ENCODE measurements around the gene HLA-E.
"Not testable (repeated sequence)": the region's sequence is repeated elsewhere in the genome, so short reads cannot be mapped to it uniquely, and the experiment has no call there.

Gene HLA-E

DNA sequence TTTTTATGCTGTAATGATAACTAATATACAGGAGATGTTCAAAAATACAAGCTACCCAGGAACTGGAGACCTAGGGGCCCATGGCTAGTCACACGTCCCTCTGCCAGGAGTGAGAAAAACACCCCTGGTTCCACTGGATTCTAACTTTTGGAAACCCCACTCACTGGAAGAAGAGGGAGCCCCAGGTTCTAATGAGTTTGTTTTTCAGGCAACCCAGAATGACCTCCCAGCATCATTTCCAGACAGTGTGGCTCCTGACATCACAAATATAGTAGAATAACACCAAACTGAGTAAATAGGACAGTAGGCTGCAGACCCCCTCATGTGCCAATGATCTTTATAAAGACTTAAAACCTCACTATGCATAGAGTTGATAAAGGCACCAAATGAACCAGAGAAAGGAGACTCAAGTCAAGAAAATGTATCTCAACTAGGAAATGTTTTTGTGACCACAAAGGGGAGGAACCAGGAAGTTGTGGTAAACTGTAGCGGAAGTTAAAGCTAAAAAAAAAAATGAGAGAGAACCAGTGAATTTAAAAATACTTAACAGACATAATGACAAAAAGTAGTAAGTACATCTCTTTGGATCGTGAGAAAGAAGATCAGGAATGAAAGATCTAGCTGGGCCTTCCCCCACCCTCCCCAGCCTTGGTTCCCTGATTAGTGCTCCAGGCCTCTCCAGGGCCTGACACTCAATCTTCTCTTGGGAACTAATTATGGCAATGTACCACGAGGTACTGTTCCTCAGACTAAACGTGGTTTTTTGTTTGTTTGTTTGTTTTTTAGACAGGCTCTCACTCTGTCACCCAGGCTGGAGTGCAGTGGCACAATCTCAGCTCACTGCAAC lies 19.8 kb downstream of the HLA-E start:
- no peak for DNase-seq

DNA sequence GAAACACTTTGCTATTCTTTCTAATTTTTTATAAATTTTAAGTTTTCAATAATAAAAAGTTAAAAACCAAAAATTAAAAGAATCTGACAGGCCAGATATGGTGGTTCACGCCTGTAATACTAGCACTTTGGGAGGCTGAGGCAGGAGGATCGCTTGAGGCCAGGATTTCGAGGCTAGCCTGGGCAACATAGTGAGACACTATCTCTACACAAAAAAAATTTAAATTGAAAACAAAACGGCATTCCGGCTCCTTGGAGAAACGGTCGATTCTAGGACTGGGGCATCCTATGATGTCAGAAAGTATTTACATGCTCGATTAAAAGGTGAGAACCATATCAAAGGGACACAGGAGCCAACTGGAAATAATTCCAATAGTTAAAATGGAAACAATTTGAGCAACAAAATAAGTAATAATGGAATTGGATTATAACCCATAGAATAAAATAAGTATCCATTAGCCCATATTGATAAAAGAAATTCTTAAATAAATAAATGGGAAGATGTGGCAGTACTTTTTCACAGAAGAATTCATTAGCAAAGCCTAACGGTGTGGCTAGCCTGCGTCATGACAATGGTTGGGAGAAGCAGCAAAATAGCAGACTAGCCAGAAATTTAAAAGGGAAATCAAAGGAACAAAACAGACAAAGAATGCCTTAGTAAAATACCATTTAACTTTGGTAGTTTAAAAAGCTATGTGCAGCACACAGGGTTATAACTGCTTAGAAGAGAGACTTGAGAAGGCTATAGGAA lies 21.3 kb downstream of the HLA-E start:
- DNase-seq, result no peak

DNA sequence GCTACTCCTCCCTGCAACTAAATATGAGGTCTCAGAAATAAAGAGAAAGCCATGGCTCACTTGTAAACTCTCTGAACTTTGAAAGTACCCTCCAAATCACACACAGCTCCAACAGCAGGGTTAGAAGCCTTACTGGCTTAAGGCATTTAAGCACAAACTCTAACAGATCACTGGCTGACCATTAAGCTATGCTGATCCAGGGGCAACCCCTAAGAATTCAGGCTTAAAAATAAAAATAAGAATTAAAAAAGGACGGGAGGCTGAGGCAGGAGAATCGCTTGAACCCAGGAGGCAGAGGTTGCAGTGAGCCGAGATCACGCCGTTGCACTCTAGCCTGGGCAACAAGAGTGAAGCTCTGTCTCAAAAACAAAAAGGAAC lies 21.8 kb downstream of the HLA-E start:
- DNase-seq, result no peak

DNA sequence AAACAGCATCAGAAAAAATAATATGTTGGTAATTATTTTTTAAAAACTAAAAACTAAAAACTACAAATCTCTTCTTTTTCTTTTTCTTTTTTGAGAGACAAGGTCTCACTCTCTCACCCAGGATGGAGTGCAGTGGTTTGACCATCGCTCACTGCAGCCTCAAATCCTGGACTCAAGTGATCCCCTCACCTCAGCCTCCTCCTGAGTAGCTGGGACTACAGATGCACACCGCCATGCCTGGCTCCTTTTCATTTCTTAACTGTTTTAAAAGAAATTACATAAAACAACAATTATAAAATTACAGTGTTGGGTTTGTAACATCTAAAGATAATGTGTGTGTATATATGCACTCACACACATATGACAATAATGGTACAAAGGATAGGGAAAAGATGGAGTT lies 24.1 kb downstream of the HLA-E start:
- no peak for DNase-seq

DNA sequence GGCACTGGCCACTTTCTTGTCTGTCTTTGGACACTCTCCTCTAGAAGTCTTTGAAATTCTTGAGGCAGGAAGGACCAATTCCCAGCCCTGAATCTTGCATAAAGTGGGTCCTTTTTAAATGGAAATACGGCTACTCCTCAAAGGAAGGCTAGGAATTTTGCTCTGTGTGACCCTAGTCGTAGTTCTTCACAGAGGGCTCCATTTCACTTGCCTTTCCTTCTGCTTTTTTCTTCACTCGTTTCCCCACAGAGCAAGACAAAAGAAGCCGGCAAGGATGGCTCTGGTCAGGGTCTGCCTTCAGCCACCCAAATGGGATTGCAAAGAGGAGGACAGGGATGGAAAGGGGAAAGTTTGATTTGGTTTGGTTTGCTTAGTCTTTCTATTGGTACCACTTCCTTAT lies 25.8 kb downstream of the HLA-E start:
- DNase-seq, result no peak

DNA sequence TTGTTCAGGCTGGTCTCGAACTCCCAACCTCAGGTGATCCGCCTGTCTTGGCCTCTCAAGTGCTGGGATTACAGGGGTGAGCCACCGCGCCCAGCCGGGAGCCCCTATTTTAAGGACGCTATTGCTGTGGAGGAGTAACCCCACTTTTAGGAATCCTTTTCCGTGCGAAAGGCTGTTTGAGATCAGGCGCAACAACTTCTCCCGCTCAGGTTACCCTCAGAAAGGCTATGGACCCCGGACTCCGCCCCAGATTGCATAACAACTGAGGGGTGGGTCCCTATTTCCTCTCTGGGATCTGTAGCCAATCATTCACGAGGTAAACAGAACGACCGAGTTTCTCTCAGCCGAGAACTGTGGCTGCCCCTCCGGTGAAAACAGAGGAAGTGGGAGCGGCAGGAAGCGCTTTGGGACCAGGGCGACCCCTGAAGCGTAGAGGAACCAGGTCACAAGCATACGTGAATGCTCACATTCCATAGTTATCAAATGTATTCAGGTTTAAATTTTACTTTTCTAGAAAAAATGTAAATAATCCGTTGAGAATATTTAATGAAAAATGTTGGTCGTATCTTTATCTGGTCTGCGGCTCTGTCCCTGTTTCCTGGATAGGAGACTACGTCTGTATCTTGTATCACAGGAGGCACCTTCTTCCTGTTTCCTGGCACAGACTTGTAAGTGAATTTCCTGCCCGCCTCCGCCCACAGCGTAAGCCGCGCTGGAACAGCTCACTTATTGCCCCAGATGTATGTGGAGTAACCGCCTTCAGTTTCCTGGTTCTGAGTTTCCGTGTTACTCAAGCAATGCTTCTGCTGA lies 26.8 kb downstream of the HLA-E start:
- peak; percentile 88 for DNase-seq

DNA sequence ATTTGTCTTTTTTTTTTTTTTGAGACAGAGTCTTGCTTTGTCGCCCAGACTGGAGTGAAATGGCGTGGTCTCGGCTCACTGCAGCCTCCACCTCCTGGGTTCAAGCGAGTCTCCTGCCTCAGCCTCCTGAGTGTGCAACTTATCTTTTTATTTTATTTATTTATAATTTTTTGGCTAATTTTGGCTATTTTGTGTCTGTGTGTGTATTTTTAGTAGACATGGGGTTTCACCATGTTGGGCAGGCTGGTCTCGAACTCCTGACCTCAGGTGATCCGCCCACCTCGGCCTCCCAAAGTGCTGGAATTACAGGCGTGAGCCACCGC lies 27.4 kb downstream of the HLA-E start:
- DNase-seq, result not testable (repeated sequence)

DNA sequence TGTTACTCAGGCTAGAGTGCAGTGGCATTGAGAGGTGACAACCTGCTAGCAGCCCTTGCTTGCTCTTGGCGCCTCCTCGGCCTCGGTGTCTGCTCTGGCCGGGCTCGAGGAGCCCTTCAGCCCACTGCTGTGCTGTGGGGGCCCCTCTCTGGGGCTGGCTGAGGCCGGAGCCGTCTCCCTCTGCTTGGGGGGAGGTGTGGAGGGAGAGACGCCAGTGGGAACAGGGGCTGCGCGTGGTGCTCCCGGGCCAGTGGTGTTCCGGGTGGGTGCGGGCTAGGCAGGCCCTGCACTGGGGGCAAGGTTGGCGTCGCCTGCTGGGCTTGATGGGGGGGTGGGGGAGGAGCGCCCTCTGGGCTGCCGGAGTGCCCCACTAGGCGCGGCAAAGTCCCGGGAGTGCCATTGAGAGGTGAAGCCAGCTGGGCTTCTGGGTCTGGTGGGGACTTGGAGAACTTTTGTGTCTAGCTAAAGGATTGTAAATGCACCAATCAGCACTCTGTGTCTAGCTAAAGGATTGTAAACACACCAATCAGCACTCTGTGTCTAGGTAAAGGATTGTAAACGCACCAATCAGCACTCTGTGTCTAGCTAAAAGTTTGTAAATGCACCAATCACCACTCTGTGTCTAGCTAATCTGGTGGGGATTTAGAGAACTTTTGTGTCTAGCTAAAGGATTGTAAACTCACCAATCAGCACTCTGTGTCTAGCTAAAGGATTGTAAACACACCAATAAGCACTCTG lies 28.6 kb downstream of the HLA-E start:
- DNase-seq, result not testable (repeated sequence)

DNA sequence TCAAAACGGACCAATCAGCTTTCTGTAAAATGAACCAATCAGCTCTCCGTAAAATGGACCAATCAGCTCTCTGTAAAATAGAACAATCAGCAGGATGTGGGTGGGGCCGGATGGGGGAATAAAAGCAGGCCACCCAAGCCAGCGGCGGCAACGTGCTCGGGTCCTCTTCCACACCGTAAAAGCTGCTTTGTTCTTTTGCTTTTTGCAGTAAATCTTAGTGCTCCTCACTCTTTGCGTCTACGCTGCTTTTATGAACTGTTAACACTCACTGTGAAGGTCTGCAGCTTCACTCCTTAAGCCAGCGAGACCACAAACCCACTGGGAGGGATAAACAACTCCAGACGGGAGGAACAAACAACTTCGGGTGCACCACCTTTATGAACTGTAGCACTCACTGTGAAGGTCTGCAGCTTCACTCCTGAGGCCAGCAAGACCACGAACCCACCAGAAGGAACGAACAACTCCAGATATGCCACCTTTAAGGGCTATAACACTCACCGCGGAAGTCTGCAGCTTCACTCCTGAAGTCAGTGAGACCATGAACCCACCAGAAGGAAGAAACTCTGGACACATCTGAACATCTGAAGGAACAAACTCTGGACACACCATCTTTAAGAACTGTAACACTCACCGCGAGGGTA lies 29.3 kb downstream of the HLA-E start:
- peak; percentile 39 for DNase-seq

DNA sequence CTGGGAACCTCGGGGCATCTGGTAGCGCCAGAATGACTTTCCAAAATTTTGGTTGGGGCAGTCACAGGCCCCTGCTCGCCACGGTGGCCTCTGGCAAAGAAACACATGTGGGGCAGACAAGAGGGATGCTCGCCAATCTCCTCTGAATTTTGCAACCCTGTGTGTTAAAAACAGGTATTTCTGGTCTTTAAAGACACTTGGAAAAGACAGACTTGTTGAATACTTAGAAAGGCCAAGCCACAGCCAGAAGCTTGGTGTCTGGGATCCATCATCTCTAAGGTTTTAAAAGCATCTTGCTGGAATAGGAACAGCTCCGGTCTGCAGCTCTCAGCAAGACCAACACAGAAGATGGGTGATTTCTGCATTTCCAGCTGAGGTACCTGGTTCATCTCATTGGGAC lies 31.2 kb downstream of the HLA-E start:
- no peak for DNase-seq

DNA sequence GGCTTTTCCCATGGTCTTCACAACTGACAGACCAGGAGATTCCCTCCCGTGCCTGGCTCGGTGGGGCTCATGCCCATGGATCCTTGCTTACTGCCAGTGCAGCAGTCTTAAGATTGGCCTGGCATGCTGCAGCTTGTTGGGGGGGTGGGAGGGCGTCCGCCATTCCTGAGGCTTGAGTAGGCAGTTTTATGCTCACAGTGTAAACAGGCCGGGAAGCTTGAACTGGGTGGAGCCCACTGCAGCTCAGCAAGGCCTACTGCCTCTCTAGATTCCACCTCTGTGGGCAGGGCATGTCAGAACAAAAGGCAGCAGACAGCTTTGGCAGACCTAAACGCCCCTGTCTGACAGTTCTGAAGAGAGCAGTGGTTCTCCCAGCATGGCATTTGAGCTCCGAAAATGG lies 31.8 kb downstream of the HLA-E start:
- DNase-seq, result not testable (repeated sequence)

DNA sequence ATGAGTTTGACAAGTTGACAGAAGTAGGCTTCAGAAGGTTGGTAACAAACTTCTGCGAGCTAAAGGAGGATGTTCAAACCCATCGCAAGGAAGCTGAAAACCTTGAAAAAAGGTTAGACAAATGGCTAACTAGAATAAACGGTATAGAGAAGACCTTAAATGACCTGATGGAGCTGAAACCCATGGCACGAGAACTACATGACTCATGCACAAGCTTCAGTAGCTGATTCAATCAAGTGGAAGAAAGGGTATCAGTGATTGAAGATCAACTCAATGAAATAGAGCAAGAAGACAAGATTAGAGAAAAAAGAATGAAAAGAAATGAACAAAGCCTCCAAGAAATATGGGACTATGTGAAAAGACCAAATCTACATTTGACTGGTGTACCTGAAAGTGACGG lies 32.6 kb downstream of the HLA-E start:
- DNase-seq, result not testable (repeated sequence)

DNA sequence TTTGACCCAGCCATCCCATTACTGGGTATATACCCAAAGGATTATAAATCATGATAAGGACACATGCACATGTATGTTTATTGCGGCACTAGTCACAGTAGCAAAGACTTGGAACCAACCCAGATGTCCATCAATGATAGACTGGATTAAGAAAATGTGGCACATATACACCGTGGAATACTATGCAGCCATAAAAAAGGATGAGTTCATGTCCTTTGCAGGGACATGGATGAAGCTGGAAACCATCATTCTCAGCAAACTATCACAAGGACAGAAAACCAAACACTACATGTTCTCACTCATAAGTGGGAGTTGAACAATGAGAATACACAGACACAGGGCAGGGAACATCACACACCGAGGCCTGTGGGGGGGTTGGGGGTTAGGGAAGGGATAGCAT lies 37.1 kb downstream of the HLA-E start:
- DNase-seq, result not testable (repeated sequence)

DNA sequence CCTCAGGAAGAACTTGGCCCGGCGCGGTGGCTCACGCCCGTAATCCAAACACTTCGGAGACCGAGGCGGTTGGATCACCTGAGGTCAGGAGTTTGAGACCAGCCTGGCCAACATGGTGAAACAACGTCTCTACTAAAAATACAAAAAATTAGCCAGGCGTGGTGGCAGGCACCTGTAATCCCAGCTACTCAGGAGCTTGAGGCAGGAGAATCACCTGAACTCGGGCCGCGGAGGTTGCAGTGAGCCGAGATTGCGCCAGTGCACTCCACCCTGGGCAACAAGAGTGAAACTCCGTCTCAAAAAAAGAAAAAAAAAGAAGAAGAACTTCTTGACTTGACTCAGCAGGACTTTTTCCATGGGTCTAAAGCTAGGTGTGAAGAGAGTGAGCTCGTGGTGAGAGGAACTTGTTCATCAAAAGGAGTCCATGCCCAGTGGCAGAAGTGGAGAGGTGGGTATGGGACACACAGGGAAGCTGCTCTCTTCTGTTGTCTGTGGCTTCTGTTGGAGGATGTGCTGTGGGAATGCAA lies 40.1 kb downstream of the HLA-E start:
- not testable (repeated sequence) for DNase-seq

DNA sequence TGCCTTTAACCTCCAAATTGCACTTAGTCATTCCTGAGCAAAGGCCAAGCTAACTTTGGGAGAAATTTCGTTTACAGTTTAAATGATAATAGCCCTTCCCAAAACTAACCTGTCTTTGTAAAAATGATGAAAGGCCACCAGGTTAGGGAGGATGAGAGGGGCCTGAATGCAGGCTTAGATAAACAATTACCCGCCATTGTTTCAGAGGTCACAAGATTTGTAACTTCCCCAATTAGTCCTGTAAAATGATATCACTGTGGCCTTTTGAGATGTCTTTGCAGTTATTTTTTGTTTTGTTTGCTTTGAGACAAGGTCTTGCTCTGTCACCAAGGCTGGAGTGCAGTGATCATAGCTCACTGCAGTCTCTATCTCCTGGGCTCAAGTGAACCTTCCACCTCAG lies 40.7 kb downstream of the HLA-E start:
- DNase-seq, result no peak

DNA sequence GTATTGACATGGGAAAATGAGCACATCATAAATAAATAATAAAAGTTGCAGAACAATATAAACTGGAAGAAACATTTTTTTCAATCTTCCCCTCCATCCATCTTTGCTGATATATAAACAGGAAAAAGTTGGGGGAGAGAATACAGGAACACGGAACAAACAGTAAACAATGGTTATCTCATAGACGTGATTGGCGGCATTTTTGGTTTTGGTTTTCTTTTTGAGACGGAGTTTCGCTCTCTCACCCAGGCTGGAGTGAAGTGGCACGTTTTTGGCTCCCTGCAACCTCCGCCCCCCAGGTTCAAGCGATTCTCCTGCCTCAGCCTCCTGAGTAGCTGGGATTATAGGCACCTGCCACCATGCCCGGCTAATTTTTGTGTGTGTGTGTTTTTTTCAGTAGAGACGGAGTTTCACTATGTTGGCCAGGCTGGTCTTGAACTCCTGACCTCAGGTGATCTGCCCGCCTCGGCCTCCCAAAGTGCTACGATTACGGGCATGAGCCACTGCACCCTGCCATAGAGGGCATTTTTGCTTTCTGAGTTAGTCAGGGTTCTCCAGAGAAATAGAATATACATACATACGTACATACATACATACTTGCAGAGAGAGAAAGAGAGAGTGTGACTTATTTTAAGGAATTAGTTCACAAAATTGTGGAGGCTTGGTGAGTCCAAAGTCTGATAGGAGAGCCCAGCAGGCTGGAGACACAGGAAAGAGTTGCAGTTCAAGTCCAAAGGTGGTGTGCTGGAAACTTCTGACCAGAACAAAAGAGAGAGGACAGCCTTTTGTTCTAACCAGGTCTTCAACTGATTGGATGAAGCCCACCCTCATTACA lies 44.4 kb downstream of the HLA-E start:
- no peak for DNase-seq

DNA sequence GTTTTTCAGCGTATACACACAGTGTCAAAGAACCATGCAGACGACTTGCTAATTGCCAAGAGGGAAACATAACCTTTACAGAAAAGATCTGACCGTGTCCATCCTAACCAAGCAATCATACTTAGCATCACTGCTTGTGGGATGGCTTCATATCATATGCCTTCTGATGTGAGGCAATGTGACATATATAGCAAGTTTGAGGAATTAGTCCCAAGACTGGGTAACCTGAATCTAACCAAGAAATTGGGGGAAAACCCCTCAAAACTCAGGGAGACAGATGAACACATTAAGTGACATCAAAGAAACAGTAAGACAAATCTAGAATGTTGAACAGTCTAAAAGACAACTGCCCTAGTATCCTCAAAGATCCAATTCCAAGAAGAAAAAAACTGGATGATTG lies 48.6 kb downstream of the HLA-E start:
- DNase-seq, result no peak

DNA sequence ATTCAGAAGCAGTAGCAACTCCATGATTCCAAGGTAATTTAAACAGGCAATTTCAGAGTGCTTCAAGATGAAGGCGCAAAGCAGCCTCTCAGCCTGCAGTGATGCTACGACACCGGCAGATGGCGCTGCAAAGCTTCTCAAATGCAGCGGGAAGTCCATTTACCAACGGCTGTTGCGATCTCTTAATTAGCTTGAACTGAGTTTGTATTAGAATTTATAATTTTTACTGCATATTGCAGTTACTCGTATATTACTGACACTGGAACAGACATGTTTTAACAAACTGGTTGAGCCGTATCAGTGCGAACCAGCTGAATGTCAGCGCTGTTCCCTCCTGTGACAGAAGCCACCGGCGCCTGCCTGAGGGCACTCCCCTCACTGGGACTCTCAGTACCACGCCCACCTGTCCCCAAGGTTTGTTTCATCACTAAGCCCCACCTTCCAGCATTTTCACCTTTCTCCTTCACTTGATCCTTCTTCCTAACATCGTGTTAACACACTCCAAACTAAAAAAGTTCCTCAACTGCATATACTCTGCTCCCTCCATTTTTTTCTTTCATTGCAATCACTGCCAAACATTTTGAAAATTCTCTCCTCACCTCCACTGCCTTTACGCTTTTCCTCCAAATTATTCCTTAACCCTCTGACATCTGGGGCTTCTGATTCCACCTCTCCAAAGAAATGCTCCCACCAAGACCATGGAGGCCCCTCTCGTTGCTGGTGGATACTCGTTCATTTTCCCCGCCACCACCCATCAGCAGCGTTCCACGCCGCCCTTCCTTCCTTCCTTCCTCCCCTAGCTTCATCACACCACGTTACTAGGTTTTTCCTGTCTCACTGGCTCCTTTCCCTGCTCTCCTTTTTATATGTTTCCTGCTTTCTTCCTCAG lies 52.5 kb downstream of the HLA-E start:
- peak; percentile 79 for DNase-seq

DNA sequence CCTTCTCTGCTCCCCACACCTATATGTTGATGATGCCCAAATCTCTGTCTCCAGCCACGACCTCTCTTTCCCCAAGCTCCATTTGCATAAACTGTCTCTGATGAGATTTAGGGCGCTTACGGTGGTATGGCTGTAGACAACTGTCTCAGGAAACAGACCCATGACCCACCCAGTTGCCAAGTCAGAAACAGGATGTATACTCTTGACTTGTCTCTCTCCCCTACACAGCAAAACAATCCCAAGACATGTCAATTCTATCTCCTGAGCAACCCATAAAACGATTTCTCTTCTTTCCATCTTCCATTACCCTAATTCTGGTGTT lies 53.1 kb downstream of the HLA-E start:
- DNase-seq, result peak; percentile 28

DNA sequence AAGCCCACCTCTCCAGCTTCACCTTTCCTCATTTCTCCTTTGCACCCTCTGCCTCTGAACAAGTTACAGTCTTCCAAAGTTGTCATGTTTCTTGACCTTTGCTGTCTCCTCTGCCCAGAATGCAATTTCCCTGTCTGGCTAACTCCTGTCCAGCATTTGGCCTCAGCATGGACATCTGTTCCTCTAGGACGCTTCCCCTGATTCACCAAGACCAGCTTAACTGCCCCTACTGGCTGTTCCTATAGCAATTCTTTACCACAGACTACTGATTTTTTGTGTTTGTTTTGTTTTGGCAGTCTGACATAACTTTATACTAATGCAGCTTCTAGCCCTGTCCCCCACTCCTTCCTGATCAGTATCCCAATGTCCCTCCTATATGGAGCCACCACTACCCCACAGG lies 53.6 kb downstream of the HLA-E start:
- no peak for DNase-seq
